Testis (tissue), 2 donors: ENCODE data around the gene BLOC1S6.

ENCODE experiments used
- CTCF ChIP-seq, 3 experiments: fragments of 450-650 bp in 2 of 3; fragments of 200-600 bp in 1 of 3; sonication (generic) in 1 of 3; IDR thresholded peaks; one replicate each; pipeline ENCODE4 v1.5.1; 2016 to 2019; ENCODE audit warnings: antibody characterized with exemption in 3 of 3, mild to moderate bottlenecking in 2 of 3, moderate library complexity in 1 of 3
- POLR2A ChIP-seq: fragments of 450-650 bp; IDR thresholded peaks from one replicate; pipeline ENCODE4 v1.6.1; 2017; ENCODE audit warnings: antibody characterized with exemption, mild to moderate bottlenecking, moderate library complexity

- TF ChIP-seq CTCF (IDR thresholded peaks at IDR 0.05) (no peak), POLR2A (no peak)
Observed at GRCh38 chr15:45581919-45582318, 5.3 kb upstream of the BLOC1S6 start.
